Hepatocyte (in vitro differentiated cells): ENCODE measurements around the gene TAF9B. TPM values are rescaled to one million over a fixed set of nuclear protein-coding genes. Genes with fewer than 3 reads are reported as not detected.

Experiments
- DNase-seq: peaks from one replicate; pipeline ENCODE4 v3.0.0-alpha.2; 2016; ENCODE audit warnings: low spot score
- H2AFZ ChIP-seq: fragments of 200-600 bp; sonication (generic); 2 replicates; pipeline ENCODE4 v1.6.0; 2016; ENCODE audit warnings: antibody characterized with exemption, mild to moderate bottlenecking
- H3K27ac ChIP-seq: fragments of 200-600 bp; sonication (generic); 2 replicates; pipeline ENCODE4 v1.5.1; 2016; ENCODE audit warnings: mild to moderate bottlenecking
- H3K27me3 ChIP-seq: fragments of 200-600 bp; sonication (generic); 2 replicates; pipeline ENCODE4 v1.6.1; 2016
- H3K36me3 ChIP-seq: fragments of 200-600 bp; sonication (generic); replicated peaks from 2 replicates; pipeline ENCODE4 v1.5.1; 2016; ENCODE audit warnings: low read depth; ENCODE audit not compliant: insufficient read depth
- H3K4me1 ChIP-seq: fragments of 200-600 bp; sonication (generic); 2 replicates; pipeline ENCODE4 v1.5.1; 2016; ENCODE audit warnings: mild to moderate bottlenecking, moderate library complexity; ENCODE audit not compliant: insufficient read depth
- H3K4me2 ChIP-seq: fragments of 200-600 bp; sonication (generic); 2 replicates; pipeline ENCODE4 v1.6.0; 2016
- H3K4me3 ChIP-seq: fragments of 200-600 bp; sonication (generic); 2 replicates; pipeline ENCODE4 v1.5.1; 2016; ENCODE audit warnings: mild to moderate bottlenecking
- H3K79me2 ChIP-seq: fragments of 200-600 bp; sonication (generic); 2 replicates; pipeline ENCODE4 v1.6.0; 2017; ENCODE audit warnings: mild to moderate bottlenecking
- H3K9me2 ChIP-seq: fragments of 200-600 bp; sonication (generic); replicated peaks from 2 replicates; pipeline ENCODE4 v1.6.0; 2017; ENCODE audit warnings: mild to moderate bottlenecking; ENCODE audit not compliant: insufficient read depth
- H3K9me3 ChIP-seq: fragments of 200-600 bp; sonication (generic); 2 replicates; pipeline ENCODE4 v1.5.1; 2016; ENCODE audit warnings: low read depth, mild to moderate bottlenecking
- H4K20me1 ChIP-seq: fragments of 200-600 bp; sonication (generic); 2 replicates; pipeline ENCODE4 v1.6.0; 2016; ENCODE audit warnings: mild to moderate bottlenecking; ENCODE audit not compliant: insufficient read depth, poor library complexity, severe bottlenecking
- CTCF ChIP-seq: fragments of 200-600 bp; sonication (generic); IDR thresholded peaks from 2 replicates; pipeline ENCODE4 v1.5.1; 2016; ENCODE audit warnings: antibody characterized with exemption, mild to moderate bottlenecking; ENCODE audit not compliant: poor library complexity
- EZH2 ChIP-seq: fragments of 200-600 bp; sonication (generic); IDR thresholded peaks from 2 replicates; pipeline ENCODE4 v1.6.1; 2016; ENCODE audit warnings: antibody characterized with exemption, mild to moderate bottlenecking, borderline replicate concordance
- EZH2phosphoT487 ChIP-seq: fragments of 200-600 bp; sonication (generic); IDR thresholded peaks from one replicate; pipeline ENCODE4 v1.6.1; 2018; ENCODE audit warnings: antibody characterized with exemption, mild to moderate bottlenecking, low read depth, moderate library complexity; ENCODE audit not compliant: unreplicated experiment, severe bottlenecking
- WGBS: methylation state at CpG from one replicate; pipeline ENCODE4 v1.1.6; 2016; ENCODE audit warnings: low lambda C conversion rate; ENCODE audit errors: missing lambda C conversion rate; 5-methylcytosine and 5-hydroxymethylcytosine counted together
- polyA plus RNA-seq: library from polyadenylated mRNA; unstranded; fragments of >200 nt; fragmentation: Nextera tagmentation; extraction: Ambion mirVana; gene quantifications from 2 replicates; pipeline ENCODE4 v1.2.1, GENCODE V29; 2016
- total RNA-seq: library from RNA; depleted of rRNA; stranded (reverse); fragments of >200 nt; gene quantifications from 2 replicates; pipeline ENCODE4 v1.2.3, GENCODE V29; 2014

TAF9B gene
- total and polyA plus RNA-seq, 2 experiments from 2014 or later, result 13.5 to 23.0 TPM

- Histone ChIP-seq H3K4me3 (peak overlapping the region; percentile 80), H3K4me1 (peaks cover 5% of the 10 kb centered on the region), H4K20me1 (peaks cover 46% of the 10 kb centered on the region), H3K27me3 (no peaks in the 10 kb centered on the region), H3K9me2 (no peaks in the 10 kb centered on the region), H3K27ac (peak overlapping the region; percentile 99), H2AFZ (no peak overlapping the region), H3K9me3 (no peaks in the 10 kb centered on the region), H3K4me2 (peak overlapping the region; percentile 78), H3K79me2 (peaks cover 49% of the 10 kb centered on the region), H3K36me3 (no peaks in the 10 kb centered on the region)
- WGBS, result 50% methylated on average over 21 of the region's 27 CpGs
- peak; percentile 72 for DNase-seq
- TF ChIP-seq CTCF, result no peak
- no peak for TF ChIP-seq EZH2phosphoT487
- TF ChIP-seq EZH2, result no peak
Measured at GRCh38 chrX:78104447-78105176, 34.8 kb downstream of the TAF9B start.

- peak within 1 kb of the TSS; percentile 78 for H3K4me2 ChIP-seq
- peaks cover 5% of the 10 kb centered on the region for H3K4me1 ChIP-seq
- TF ChIP-seq CTCF (no peak), EZH2 (no peak), EZH2phosphoT487 (no peak)
- H3K27me3 ChIP-seq, result no peaks in the 10 kb centered on the region
- peak within 1 kb of the TSS; percentile 99 for H3K27ac ChIP-seq
- peak within 1 kb of the TSS; percentile 62 for H2AFZ ChIP-seq
- peaks cover 42% of the 10 kb centered on the region for H3K79me2 ChIP-seq
- 37% methylated on average over 65 of the region's 72 CpGs for WGBS
- H3K4me3 ChIP-seq, result peak within 1 kb of the TSS; percentile 80
- H3K9me2 ChIP-seq, result no peaks in the 10 kb centered on the region
- DNase-seq, result peak; percentile 95
- H3K36me3 ChIP-seq, result no peaks in the 10 kb centered on the region
- H3K9me3 ChIP-seq, result no peaks in the 10 kb centered on the region
- H4K20me1 ChIP-seq, result peaks cover 39% of the 10 kb centered on the region
Measured at GRCh38 chrX:78103623-78104446, 35.6 kb downstream of the TAF9B start, which contains the start of gene PGK1. PGK1 (plus strand) TSS chrX:78104248; CDS start chrX:78104341, 93 bp downstream.

GRCh38 chrX:78103001-78103622, 36.3 kb downstream of the TAF9B start:
- peak overlapping the region; percentile 62 for H2AFZ ChIP-seq

More at GRCh38 chrX:78103001-78103622, 36.3 kb downstream of the TAF9B start:
- no peaks in the 10 kb centered on the region for H3K27me3 ChIP-seq
- H3K4me2 ChIP-seq, result peak overlapping the region; percentile 70
- H3K36me3 ChIP-seq, result no peaks in the 10 kb centered on the region
- H4K20me1 ChIP-seq, result peaks cover 31% of the 10 kb centered on the region
- WGBS, result 85% methylated on average over 23 of the region's 23 CpGs
- DNase-seq, result no peak
- peaks cover 34% of the 10 kb centered on the region for H3K79me2 ChIP-seq
- TF ChIP-seq CTCF, result no peak
- TF ChIP-seq EZH2, result no peak
- TF ChIP-seq EZH2phosphoT487, result no peak
- no peaks in the 10 kb centered on the region for H3K9me3 ChIP-seq
- H3K9me2 ChIP-seq, result no peaks in the 10 kb centered on the region
- no peak overlapping the region for H3K4me3 ChIP-seq
- H3K27ac ChIP-seq, result peak overlapping the region; percentile 94
- H3K4me1 ChIP-seq, result peaks cover 5% of the 10 kb centered on the region
